Measurements from ENCODE around the gene TSPAN12.

TSPAN12 gene

GRCh38 chr7:120760851-120761250 lies 97.1 kb downstream of the TSPAN12 start:
- no peaks in the 10 kb centered on the region for H3K9me2 ChIP-seq (replicated peaks; ENCODE audit: low read depth, low read length)
- no peaks in the 10 kb centered on the region for H4K20me1 ChIP-seq (ENCODE audit: insufficient read depth, low read length, poor library complexity, severe bottlenecking)
- no peaks in the 10 kb centered on the region for H3F3A ChIP-seq (ENCODE audit: low read depth)
- H3K79me2 ChIP-seq (ENCODE audit: insufficient read depth, low read length) = no peaks in the 10 kb centered on the region
- no peaks in the 10 kb centered on the region for H3K27me3 ChIP-seq (ENCODE audit: insufficient read depth, low read length, poor library complexity, severe bottlenecking)
- H3K9me3 ChIP-seq (ENCODE audit: insufficient read depth, low read depth, low read length) = no peaks in the 10 kb centered on the region
- no peak overlapping the region for H3K9ac ChIP-seq (ENCODE audit: low read depth, low read length, poor library complexity, severe bottlenecking)
- H3K4me3 ChIP-seq (ENCODE audit: low read length, poor library complexity, severe bottlenecking) = no peak overlapping the region
- no peaks in the 10 kb centered on the region for H3K36me3 ChIP-seq (ENCODE audit: insufficient read depth, low read length)
- no peak overlapping the region for H2AFZ ChIP-seq (ENCODE audit: low read length)
- TF ChIP-seq CTCF (conservative IDR thresholded peaks at IDR 0.05; ENCODE audit: low read length) (no peak), EZH2phosphoT487 (IDR thresholded peaks at IDR 0.05; ENCODE audit: borderline replicate concordance) (no peak)
- no peaks in the 10 kb centered on the region for H3K4me1 ChIP-seq (ENCODE audit: insufficient read depth, low read length, poor library complexity, severe bottlenecking)
- no peak overlapping the region for H3K4me2 ChIP-seq (ENCODE audit: low read depth, low read length, poor library complexity, severe bottlenecking)

- no peak overlapping the region for H3K4me3 ChIP-seq (ENCODE audit: low read length, poor library complexity, severe bottlenecking)
- H4K20me1 ChIP-seq (ENCODE audit: insufficient read depth, low read length, poor library complexity, severe bottlenecking) = no peaks in the 10 kb centered on the region
- H3K79me2 ChIP-seq (ENCODE audit: insufficient read depth, low read length) = no peaks in the 10 kb centered on the region
- H3K36me3 ChIP-seq (ENCODE audit: insufficient read depth, low read length) = no peaks in the 10 kb centered on the region
- no peaks in the 10 kb centered on the region for H3K4me1 ChIP-seq (ENCODE audit: insufficient read depth, low read length, poor library complexity, severe bottlenecking)
- no peak overlapping the region for H2AFZ ChIP-seq (ENCODE audit: low read length)
- H3K27me3 ChIP-seq (ENCODE audit: insufficient read depth, low read length, poor library complexity, severe bottlenecking) = no peaks in the 10 kb centered on the region
- TF ChIP-seq CTCF (conservative IDR thresholded peaks at IDR 0.05; ENCODE audit: low read length) (no peak), EZH2phosphoT487 (IDR thresholded peaks at IDR 0.05; ENCODE audit: borderline replicate concordance) (no peak)
- H3K9me3 ChIP-seq (ENCODE audit: insufficient read depth, low read depth, low read length) = no peaks in the 10 kb centered on the region
- no peak overlapping the region for H3K4me2 ChIP-seq (ENCODE audit: low read depth, low read length, poor library complexity, severe bottlenecking)
- H3K9ac ChIP-seq (ENCODE audit: low read depth, low read length, poor library complexity, severe bottlenecking) = no peak overlapping the region
- no peaks in the 10 kb centered on the region for H3K9me2 ChIP-seq (replicated peaks; ENCODE audit: low read depth, low read length)
- H3F3A ChIP-seq (ENCODE audit: low read depth) = no peaks in the 10 kb centered on the region
These were observed 97.9 kb downstream of the TSPAN12 start for GRCh38 chr7:120760050-120760449.

- Histone ChIP-seq H2AFZ (ENCODE audit: low read length) (no peak overlapping the region), H3K9me3 (ENCODE audit: insufficient read depth, low read depth, low read length) (no peaks in the 10 kb centered on the region), H3K9ac (ENCODE audit: low read depth, low read length, poor library complexity, severe bottlenecking) (no peak overlapping the region), H3K4me2 (ENCODE audit: low read depth, low read length, poor library complexity, severe bottlenecking) (no peak overlapping the region), H4K20me1 (ENCODE audit: insufficient read depth, low read length, poor library complexity, severe bottlenecking) (no peaks in the 10 kb centered on the region), H3K9me2 (replicated peaks; ENCODE audit: low read depth, low read length) (no peaks in the 10 kb centered on the region), H3K4me3 (ENCODE audit: low read length, poor library complexity, severe bottlenecking) (no peak overlapping the region), H3K4me1 (ENCODE audit: insufficient read depth, low read length, poor library complexity, severe bottlenecking) (no peaks in the 10 kb centered on the region), H3F3A (ENCODE audit: low read depth) (no peaks in the 10 kb centered on the region), H3K79me2 (ENCODE audit: insufficient read depth, low read length) (no peaks in the 10 kb centered on the region), H3K36me3 (ENCODE audit: insufficient read depth, low read length) (no peaks in the 10 kb centered on the region), H3K27me3 (ENCODE audit: insufficient read depth, low read length, poor library complexity, severe bottlenecking) (no peaks in the 10 kb centered on the region)
- no peak for TF ChIP-seq CTCF (conservative IDR thresholded peaks at IDR 0.05; ENCODE audit: low read length)
- no peak for TF ChIP-seq EZH2phosphoT487 (IDR thresholded peaks at IDR 0.05; ENCODE audit: borderline replicate concordance)
These were observed 114.8 kb downstream of the TSPAN12 start for GRCh38 chr7:120743128-120743527.

Measured in Loucy (cell line).